ENCODE results near the gene GNB5.

GNB5 gene

GRCh38 chr15:52139599-52140462 is 51.4 kb downstream of the GNB5 start:
- DNase-seq: peak; percentile 85

GRCh38 chr15:52137432-52138357 is 53.5 kb downstream of the GNB5 start:
- DNase-seq: peak; percentile 96

GRCh38 chr15:52136442-52136980 is 54.7 kb downstream of the GNB5 start:
- no peak for DNase-seq

GRCh38 chr15:52134502-52135144 is 56.6 kb downstream of the GNB5 start:
- no peak for DNase-seq

GRCh38 chr15:52133510-52134220 is 57.5 kb downstream of the GNB5 start:
- no peak for DNase-seq

GRCh38 chr15:52132066-52132465 is 59.1 kb downstream of the GNB5 start:
- no peak for DNase-seq

- DNase-seq: no peak
Observed at GRCh38 chr15:52128568-52128967, 62.6 kb downstream of the GNB5 start.

- peak; percentile 41 for DNase-seq
Observed at GRCh38 chr15:52124270-52124880, 66.8 kb downstream of the GNB5 start.

GRCh38 chr15:52121896-52122295 is 69.3 kb downstream of the GNB5 start:
- DNase-seq: no peak

- no peak for DNase-seq
Observed at GRCh38 chr15:52121006-52121405, 70.2 kb downstream of the GNB5 start.

- DNase-seq: no peak
Observed at GRCh38 chr15:52120488-52120887, 70.7 kb downstream of the GNB5 start.

- no peak for DNase-seq
Observed at GRCh38 chr15:52118969-52119749, 72.0 kb downstream of the GNB5 start.

- no peak for DNase-seq
Observed at GRCh38 chr15:52117549-52117948, 73.6 kb downstream of the GNB5 start.

- DNase-seq: no peak
Observed at GRCh38 chr15:52115598-52116427, 75.4 kb downstream of the GNB5 start.

GRCh38 chr15:52114261-52115055 is 76.7 kb downstream of the GNB5 start:
- no peak for DNase-seq

- DNase-seq: no peak
Observed at GRCh38 chr15:52113708-52114107, 77.5 kb downstream of the GNB5 start.

GRCh38 chr15:52113235-52113634 is 78.0 kb downstream of the GNB5 start:
- no peak for DNase-seq

- no peak for DNase-seq
Observed at GRCh38 chr15:52112203-52112750, 78.9 kb downstream of the GNB5 start.
